HG03025 (cell line): ENCODE results near the gene CMTR1.

Experiments used
- ATAC-seq: cut with Tn5 transposase; IDR thresholded peaks from one replicate; pipeline ENCODE4 v1.9.1; 2021; ENCODE audit warnings: mild to moderate bottlenecking, moderate library complexity; ENCODE audit not compliant: unreplicated experiment, low FRiP score

Gene CMTR1

GRCh38 chr6:37525460-37526357 lies 92.7 kb downstream of the CMTR1 start:
- ATAC-seq, result no peak

GRCh38 chr6:37528541-37528940 lies 95.5 kb downstream of the CMTR1 start:
- no peak for ATAC-seq

GRCh38 chr6:37530297-37530696 lies 97.3 kb downstream of the CMTR1 start:
- no peak for ATAC-seq

DNA sequence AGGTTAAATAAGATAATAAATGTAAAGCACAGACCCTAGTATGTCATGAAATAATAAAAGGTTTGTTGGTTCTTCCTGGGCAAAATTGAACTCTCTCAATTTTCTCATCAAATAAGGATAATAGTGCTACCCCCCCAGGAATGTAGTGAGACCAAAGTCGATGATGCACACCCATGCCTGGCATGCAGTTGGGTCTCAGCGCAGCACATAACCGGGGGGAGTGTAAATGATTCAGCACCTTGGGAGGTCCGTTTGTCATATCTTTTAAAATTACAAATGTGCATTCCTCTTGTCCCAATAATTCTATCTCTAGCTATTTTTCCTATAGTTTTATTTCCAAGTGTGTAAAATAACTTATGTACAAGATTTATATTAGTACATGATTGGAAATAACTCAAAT lies 98.0 kb downstream of the CMTR1 start:
- no peak for ATAC-seq
